Mesenteric fat pad (tissue), 1 donor: ENCODE results near the gene KLHL35. TPM values are rescaled to one million over a fixed set of nuclear protein-coding genes. Genes with fewer than 3 reads are reported as not detected.

Experiments
- DNase-seq: peaks from one replicate; pipeline ENCODE4 v3.0.0-alpha.2; 2020; ENCODE audit warnings: low spot score
- total RNA-seq: library from RNA; stranded (reverse); fragmentation: NEBNext Ultra II Directional; extraction: Animal tissue kit (Norgen Biotek cat#: 25700); gene quantifications from one replicate; pipeline ENCODE4 v1.2.1, GENCODE V29; 2021
- donor health status: DM: yes; HTN: yes; CAD: no.

KLHL35 gene
- total RNA-seq, 1 donor from 2014 or later, result 0.61 TPM

DNA sequence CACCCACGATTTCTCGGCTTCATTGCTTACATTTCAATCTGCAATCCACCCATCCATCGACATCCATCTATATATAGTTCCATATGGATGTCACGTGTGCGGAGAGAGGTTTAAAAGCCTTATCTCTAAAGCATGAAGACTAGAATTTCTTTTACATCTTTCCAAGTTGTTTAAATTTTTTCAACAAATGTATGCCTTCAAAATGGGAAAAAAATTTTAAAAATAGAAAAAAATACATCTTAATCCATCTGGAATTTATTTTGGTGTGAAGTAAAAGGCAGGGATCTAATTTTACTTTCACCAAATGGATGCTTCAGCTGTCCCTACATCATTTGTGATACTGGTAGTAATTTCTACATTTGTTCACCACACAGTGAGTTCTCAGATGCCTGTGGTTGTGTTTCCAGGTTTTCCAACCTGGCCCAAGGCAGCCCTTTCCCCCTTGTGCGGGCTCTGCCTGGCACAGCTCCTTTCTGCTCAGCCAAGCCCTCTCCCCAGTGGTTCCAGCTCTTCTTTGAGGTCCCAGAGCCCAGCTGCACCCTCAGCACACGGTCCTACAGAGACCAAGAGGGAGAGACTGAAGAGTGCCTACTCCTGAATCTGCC is 37.6 kb upstream of the KLHL35 start:
- no peak for DNase-seq

DNA sequence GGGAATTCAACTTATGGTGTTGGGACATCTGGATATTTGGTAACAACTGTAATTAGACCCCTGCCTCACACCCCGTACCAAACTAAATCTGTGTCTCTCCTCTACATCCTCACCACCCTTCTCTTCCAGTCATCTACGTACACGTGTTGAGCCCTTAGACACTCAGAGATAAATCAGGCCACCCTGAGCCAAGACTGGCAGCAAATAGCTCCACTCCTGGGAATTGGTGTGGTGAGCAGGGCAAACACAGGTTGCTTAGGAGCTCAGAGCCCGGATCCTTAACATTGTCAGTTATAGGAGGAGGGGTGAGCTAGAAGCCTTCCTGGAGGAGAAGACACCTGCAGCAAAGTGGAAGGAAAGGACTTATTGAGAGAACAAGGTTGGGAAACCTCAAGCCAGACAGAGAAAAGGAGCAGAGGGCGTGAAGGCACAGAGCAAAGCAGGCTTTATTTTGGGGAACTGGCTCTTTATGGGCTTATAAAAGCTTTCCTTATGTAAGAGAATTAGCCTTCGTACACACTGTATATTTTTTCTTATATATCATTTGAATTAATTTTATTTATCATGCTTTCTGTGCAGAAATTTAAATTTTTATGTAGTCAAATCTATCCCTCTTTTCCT is 36.9 kb upstream of the KLHL35 start:
- no peak for DNase-seq

DNA sequence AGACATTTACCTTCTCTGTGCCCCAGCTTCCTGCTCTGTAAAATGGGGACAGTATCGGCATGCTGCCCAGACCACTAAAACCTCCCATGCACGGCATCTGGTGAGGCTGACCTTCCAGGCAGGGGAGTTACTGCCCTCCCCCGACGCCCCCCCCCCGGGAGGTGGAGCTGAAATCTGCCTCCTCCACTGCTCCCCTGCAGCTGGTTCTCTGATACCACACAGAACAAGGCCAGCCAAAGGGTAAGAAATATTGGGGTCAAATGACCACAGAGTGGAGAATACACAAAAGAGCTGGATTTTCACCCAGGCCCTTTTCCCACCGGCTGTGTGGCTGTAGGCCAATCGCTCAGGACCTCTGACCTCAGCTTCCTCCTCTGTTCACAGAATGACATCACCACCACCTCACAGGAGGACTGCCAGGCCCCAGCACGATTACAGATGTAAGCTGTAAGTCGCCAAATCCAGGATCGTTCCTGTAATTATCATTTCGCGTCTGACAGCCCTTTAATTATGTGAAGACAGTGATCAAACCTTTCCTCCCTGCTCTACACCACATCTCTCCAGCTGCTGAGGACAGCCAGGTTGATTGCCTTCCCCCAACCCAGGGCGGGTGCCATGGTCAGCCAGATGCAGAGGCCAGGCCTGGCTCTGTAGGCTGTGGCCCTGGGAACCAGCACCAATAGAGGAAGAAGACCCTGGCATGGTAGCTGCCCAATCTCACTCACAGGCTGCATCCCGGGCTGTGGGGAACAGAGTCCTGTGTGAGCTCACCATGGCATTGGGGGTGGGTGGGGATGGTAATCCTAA is 35.7 kb upstream of the KLHL35 start:
- no peak for DNase-seq

DNA sequence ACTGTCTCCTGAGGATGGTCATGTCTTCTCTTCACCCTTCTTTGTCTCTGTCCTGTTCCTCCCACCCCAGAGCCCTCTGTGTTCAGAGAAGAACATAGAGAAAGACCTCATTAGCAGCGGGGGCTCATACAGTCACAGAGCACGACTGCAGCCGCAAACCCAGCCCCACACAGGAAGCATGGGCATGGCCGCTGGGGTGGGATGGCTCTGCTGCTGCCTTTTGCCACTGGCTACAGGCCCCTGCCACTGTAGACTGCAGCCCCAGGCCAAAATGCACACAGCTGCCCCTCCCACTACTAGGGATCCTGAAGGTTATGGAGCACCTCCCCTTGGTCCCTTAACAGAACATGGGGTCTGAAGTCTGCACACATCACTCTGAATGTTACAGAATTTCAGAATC is 34.9 kb upstream of the KLHL35 start:
- DNase-seq, result no peak

DNA sequence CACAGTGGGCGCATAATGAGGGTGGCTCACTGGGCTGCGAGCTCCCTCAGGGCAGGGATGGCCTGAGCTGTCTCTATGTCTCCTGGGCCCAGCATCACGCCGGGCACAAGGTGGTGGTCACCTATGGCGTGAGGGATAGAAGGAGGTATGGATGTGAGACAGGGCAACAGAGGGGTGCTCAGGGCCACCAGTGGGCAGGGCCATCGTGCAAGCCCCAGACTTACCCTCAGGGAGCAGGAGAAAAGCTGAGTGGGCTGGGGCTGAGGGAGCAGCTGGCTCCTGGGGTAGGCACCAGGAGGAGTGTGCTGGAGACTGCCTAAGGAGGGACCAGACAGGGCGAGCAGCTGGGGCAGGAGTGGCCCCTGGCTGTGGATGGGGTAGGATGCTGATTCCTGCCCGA is 34.3 kb upstream of the KLHL35 start:
- no peak for DNase-seq

DNA sequence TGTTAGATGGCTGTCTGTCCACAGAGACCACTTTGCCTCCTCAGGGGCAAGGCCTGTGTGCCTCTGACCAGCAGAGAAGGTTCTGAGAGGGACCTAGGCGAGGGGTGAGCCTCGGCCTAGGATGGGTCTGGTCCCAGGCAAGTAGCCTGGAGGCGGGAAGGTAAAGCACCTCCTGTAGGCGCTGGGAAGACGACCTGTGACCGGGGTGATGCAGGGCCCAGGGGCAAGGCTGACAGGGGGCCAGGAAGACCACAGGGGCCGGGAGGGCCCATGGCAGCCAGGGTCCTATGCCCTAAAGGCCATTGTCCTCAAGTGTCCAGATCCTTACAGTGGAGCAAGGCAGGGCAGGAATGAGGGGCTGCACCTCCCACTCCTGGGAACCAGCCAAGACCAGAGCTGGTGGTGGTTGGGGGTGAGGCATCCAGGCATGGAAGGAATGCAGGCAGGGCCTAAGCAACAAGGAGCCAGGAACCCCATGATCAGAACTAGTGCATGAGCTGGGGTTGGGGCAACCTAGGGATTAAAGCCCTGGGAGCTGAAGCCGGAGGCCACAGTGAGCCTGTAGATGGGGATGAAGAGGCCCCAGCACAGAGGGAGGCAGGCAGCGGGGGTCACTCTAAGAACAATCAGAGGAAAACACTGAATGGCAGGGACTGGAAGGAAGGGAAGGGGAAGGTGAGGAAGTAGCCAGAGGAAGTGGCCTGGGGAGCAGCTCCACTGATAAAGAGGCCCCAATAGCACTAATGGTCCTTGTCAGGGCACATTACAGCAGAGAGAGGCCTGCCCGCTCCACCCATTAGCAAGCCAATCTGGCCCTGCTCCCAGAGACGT is 32.9 kb upstream of the KLHL35 start:
- DNase-seq, result no peak

DNA sequence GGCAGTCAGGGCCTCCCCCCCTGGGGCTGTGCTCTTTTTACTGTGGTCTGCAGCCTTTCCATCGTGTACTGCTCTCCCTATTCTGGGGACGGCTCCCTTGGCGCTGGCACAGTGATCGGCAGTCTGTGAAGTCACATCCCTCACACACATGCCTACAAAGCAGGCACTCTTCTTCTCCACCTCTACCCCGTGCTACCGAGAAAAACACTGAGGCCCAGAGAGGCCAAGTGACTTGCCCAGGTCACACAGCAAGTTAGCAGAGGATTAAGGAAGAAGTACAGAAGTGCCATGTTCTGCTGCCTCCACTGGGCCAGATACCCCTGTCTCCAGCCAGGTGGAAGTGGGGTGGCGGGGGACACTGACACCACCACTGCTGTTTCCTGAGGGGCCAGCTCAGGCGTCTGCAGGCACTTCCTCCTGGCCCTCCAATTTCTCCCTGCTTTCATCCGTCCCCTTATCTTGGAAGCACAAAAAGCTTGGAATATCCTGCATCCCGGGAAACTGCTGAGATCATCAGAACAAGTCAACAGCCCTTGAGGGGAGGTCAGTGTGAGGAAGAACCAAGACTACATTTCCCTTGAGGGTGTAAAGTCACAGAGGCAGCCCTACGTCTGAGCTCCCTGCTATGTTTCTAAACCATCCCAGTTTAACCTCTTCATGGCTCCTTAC is 30.2 kb upstream of the KLHL35 start:
- no peak for DNase-seq

DNA sequence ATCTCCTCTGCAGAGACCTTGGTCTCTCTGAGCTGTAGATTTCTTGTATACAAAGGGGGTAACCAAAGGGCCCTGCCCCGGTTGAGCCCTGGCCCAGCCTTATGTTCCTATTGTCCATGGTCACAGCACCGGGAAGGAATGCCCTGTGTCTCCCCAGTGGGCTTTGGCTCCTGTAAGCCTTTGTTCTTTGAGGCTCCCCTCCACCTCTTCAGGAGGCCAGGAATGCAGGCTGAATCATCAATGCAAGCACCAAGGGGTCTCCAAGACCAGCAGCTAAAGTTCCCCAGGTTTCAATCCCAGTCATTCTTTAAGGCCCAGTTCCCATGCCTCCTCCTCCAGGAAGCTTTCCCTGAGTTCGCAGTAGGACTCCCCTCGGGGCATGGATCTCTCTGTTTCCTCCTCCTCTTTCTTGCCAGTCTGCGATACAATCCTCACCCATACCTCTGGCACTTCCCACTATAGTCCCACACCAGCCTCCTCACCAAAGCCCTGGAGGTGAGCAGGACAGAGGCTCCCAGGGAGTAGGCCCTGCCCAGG is 29.2 kb upstream of the KLHL35 start:
- DNase-seq, result no peak

DNA sequence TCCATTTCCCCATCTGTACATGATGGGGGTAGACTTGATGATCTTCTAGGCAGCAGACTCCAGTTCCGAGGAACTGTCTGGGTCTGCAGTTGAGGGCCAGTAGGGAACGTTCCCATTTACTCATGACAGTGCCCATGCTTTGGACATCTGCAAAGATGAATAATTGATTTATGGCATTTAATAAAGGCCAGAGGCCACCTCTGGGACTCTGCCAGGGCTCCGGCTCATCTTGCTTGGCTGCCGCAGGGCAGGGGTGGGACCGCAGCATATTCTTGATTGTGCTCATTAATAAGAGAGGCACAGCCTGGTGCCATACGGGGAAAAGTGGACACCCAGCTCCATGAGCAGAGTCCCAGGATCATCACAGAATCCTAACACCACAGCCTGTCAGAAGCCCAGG is 28.1 kb upstream of the KLHL35 start:
- DNase-seq, result no peak

DNA sequence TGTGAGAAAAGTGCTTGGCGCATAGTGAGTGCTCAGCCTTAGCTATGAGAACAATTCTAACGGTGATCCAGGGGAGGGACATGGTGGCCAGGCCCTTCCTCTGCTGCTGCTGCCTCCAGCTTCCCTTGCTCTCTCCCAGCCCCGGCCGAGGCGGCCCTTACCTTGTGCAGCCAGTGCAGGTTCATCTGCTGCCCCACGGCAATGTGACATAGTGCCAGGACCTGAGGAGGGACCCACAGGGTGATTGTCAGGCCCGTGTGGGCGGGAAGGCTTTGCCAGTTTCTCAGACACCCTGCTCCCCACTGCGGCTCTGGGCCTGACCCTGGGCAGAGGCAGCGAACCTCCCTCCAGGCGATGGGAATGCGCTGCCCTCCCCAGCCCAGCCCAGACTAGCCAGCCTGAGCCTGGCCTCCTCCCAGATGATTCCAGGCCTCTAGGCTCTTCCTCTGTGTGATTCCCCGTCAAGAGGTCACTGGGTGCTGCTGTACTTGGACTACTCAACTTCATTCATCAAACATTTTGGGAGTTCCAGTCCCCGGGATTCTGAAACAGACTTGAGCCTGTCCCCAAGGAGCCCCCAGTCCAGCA is 23.7 kb upstream of the KLHL35 start:
- DNase-seq, result no peak

DNA sequence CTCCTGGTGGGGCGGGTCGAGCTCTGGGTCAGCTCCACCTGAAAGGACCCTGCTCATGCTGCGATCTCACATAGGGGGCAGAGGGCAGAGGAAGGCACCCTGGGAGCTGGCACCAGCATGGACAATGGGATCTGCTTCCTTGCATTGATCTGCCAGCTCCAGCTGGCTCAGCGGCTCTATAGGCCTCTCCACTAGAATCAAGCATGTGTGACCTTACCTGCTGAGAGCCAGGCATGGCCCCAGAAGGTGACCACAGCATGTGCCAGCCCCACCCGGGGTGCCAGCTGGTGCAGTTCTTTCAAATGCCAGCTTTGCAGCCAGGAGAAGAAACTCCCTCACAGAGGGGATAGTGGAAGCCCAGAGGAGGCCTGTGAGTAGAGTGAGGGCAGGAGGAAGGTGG is 22.0 kb upstream of the KLHL35 start:
- no peak for DNase-seq

DNA sequence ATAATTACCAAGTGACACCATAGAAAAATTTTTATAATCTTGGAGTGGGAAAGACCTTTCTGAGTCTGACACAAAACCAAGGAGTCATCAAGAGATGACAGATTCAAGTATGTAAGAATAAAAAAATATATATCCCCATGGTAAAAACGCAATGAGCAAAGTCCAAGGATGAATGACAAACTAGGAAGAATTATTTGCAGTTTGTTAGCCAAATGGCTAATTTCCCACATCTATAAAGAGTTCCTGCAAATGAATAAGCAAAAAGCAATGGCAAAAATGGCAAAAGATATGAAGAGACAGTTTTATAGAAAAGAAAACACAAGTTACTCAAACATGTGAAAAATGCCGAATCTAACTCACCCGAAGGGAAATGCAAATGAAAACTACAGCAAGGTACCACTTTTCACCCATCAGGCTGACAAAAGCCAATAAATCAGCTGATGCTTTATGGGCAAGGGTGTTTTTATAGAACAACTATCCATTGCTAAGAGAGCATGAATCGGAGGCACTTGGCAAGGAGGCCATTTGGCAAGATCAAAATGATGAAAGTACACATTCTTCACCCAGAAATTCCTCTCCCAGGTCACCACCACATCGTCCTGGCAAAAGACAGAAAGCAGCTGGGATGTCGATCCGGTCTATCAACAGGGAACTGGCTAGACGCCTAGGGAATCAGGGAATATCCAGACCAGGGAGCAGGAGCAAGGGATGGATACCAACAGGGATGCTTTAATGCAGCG is 21.1 kb upstream of the KLHL35 start:
- DNase-seq, result no peak

DNA sequence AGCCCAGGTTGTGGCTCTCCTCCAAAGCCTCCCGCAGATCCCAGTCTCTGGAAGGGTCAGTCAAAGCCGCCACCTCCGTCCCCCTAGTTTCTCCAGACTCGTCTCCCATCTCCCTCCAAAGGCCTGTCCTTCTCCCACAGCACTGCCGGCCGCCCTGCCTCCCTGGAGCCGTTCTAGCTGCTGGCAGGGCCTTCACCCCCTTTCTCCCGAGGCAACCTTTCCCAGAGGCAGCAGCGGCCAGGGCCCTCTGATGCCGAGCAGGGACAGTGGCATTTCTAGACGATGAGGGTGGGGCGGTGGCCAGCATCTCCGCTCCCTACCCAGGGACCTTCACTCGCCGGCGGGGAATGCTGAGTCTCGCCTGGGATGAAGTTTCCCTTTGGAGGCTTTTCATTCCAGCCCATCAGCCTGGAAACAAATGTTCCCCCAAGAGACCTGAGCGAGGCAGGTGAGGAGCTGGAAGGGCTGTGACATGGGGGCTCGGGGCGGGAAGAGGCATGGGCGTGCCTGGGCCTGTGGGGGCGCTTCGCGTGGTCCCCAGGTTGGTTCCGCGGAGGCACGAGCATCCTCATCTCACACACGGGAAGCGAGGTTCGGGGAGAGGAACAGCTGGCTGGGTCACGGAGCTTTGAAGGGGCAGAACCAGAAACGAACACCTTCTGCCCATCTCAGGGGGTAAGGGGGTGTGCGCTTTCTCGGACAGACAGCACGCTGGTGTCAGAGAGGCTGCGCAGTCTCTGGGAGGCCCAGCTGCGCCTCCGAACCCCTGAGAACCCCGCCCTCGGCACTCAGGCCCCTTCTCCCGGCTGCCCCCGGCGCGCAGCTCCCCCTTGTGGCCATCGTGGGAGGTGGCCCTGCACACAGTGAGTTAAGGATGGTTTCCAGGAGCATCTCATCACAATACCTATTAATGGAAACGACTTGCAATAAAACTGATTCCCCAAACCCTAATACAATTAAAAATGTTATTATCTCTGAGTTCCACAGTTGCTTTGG is 18.1 kb upstream of the KLHL35 start:
- DNase-seq, result no peak

DNA sequence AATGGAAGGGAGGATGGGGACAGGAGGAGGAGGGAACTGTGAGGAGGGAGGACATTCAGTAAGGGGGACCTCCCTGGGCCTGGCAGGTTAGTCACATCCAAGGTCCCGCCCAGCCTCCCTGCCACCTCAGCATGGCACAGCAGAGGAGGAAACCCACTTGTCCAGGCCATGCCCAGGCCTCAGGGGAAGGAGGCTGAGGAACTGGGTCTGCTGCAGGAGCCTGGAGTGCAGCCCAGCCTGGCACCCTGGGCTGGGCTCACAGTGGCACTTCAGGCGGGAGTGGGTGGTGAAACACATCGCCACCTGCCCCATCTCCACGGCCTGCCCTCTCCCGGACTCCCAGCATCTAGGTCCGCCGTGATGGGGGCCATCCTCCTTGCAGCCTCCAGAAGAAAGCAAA is 17.2 kb upstream of the KLHL35 start:
- no peak for DNase-seq

DNA sequence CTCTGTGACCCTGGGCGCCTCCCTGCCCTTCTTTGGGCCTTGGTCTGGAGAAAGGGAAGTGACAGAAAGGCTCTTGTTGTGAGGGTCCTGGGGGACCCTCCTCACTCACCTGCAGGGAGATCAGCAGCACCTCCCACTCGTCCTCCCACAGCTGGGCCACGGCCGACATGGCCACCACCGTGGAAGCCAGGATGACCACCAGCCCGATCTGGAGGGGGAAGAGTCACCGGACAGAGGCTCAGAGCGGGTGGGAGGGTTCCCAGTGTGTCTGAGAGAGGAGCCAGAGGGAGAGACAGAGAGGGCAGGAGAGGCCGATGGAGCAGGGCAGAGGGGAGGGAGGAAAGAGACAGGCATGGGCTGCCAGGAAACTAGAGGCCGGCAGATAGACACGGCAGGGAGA is 16.8 kb upstream of the KLHL35 start:
- DNase-seq, result no peak

DNA sequence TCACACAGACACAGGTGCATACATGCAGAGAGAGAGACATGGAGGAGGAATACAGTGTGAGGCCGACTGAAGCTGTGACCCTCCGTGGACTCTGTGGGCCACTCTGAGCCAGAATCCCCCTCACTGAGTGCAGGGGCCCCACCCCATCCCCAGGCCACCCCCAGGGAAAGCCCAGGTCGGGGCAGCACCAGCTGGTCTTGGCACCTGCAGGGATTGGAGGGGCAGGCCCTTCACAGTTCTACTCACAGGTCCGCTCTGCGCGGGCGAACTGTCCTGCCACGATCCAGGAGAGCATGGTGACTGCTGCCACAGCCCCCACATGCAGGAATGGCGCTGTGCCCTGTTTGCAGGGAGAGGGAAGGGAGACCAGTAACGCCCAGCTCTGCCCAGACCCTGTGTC is 16.3 kb upstream of the KLHL35 start:
- DNase-seq, result no peak

DNA sequence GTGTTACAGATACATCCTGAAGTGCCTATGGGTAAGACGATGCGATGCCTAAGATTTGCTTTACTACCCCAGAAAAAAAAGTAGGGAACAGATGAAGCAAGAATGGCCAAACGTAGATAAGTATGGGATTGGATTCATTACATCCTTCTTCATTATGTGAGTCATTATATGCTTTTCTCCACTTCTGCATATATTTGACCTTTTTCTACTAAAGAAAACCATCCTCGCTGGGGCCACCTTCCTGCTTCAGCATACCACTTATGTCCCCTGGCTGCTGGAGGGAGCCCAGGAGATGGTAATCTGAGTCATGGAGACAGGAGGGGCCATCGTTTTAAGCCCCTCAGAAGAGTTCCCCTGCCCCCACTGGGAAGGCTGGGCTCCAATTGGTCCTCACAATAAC is 14.4 kb upstream of the KLHL35 start:
- no peak for DNase-seq

DNA sequence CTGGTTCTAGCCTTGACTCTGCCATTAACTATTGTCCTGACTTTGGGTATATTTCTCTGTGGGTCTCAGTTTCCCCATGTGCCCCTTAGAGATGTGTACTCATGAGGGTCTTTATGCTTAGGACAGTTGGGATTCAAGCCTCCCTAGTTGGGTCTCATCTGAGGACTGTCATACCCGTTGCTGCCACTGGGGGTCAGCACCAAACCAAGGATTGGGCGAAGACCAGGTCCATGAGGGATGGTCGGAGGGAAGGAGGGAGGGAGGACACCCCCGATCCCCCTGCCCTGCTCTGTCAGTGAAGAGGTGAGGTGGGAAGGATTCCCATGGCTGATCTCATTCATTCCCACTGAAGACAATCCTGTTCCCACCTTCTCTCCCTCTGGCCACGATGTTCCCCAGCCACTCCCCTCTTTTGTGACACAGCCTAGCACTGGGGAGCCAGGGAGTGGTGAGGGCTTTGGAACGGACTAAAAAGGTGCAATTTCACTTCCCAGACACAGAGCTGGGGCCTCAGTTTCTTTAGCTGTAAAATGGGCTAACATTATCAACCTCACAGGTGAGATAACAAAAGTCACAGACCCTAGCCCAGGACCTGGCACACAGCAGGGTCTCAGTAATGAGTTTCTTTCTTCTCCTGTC is 12.4 kb upstream of the KLHL35 start:
- no peak for DNase-seq
